Ovary (tissue), 9 donors: ENCODE data around the gene GPR151. TPM values are rescaled to one million over a fixed set of nuclear protein-coding genes. Genes with fewer than 3 reads are reported as not detected.

Experiments used
- DNase-seq, 5 donors: peaks; one replicate each; pipeline ENCODE4 v3.0.0-alpha.2; 2019 to 2020
- H3K27ac ChIP-seq, 2 donors: fragments of 200-600 bp; one replicate each; pipeline versions ENCODE4 v1.5.1 to v1.8.0; 2019 to 2022
- H3K27me3 ChIP-seq: fragments of 200-600 bp; one replicate; pipeline ENCODE4 v1.8.0; 2022
- H3K36me3 ChIP-seq: fragments of 200-600 bp; sonication (generic); one replicate; pipeline ENCODE4 v1.5.1; 2019
- H3K4me1 ChIP-seq: one replicate; pipeline ENCODE4 v1.8.1; 2013; ENCODE audit warnings: mild to moderate bottlenecking, moderate library complexity; ENCODE audit not compliant: insufficient read depth
- H3K4me3 ChIP-seq: fragments of 200-600 bp; sonication (generic); one replicate; pipeline ENCODE4 v1.5.1; 2017
- H3K9me3 ChIP-seq, 2 donors: fragments of 200-600 bp in 1 of 2; sonication (generic) in 1 of 2; one replicate each; pipeline versions ENCODE4 v1.5.1 to v1.8.1; 2013 to 2019; ENCODE audit warnings: mild to moderate bottlenecking in 1 of 2, moderate library complexity in 1 of 2
- CTCF ChIP-seq, 3 donors: fragments of 450-650 bp in 2 of 3; fragments of 200-600 bp in 1 of 3; IDR thresholded peaks; one replicate each; pipeline versions ENCODE4 v1.5.1 to v1.8.0; 2016 to 2022; ENCODE audit warnings: antibody characterized with exemption in 3 of 3, mild to moderate bottlenecking in 1 of 3
- EP300 ChIP-seq: sonication (generic); formaldehyde crosslinking; IDR thresholded peaks from one replicate; pipeline ENCODE4 v1.6.1; 2017; ENCODE audit warnings: antibody characterized with exemption
- POLR2A ChIP-seq: fragments of 450-650 bp; IDR thresholded peaks from one replicate; pipeline ENCODE4 v1.6.1; 2017; ENCODE audit warnings: antibody characterized with exemption, mild to moderate bottlenecking, moderate library complexity
- WGBS, 3 donors: extraction: QIAGEN DNeasy Blood & Tissue Kit in 1 of 3; methylation state at CpG; one replicate each; pipeline versions ENCODE4 v1.1.5 to v1.1.7; 2013 to 2017; 5-methylcytosine and 5-hydroxymethylcytosine counted together
- intact Hi-C, 4 donors: fragments of 100-400 bp; cut with DNase I; formaldehyde crosslinking; loops; one replicate each; pipeline versions ENCODE4 v1.11.0 to v1.15.1; 2022 to 2023
- polyA plus RNA-seq, 2 donors: library from polyadenylated mRNA; stranded (reverse); fragments of 200-250 nt in 1 of 2; fragments of 350-450 nt in 1 of 2; fragmentation: Illumina TruSeq in 1 of 2; extraction: RNeasy Lipid Tissue Mini Kit (QIAGEN cat#74804) in 1 of 2; gene quantifications; one replicate each; pipeline ENCODE4 v1.2.3, GENCODE V29; 2013 to 2014
- total RNA-seq, 7 donors: library from RNA; depleted of rRNA in 2 of 7; stranded (reverse); fragments of >200 nt in 2 of 7; fragmentation: NEBNext Ultra II Directional in 3 of 7; extraction: Animal tissue kit (Norgen Biotek cat#: 25700) in 3 of 7; gene quantifications; one replicate each; pipeline versions ENCODE4 v1.1.0 to v1.2.4, GENCODE V29; 2016 to 2023
- donor health status: DM: no; HTN: no; CAD: no; lungs with moderate emphysema.
- donor health status: DM: no; HTN: no; CAD: no.
- donor health status: Bipolar disorder and iron deficiency.
- donor health status: DM: yes; HTN: yes; CAD: no.
- donor health status: DM: no; HTN: no; CAD: no.
- donor health status: DM: yes; HTN: yes; CAD: no.

The GPR151 gene
- total and polyA plus RNA-seq, 9 donors = not detected

- DNase-seq = no peak
- no peaks in the 10 kb centered on the region for H3K27me3 ChIP-seq
- TF ChIP-seq EP300 = no peak
- TF ChIP-seq POLR2A = no peak
- TF ChIP-seq CTCF (IDR thresholded peaks at IDR 0.05) = no peak
- no peak overlapping the region for H3K4me3 ChIP-seq
- H3K4me1 ChIP-seq = no peaks in the 10 kb centered on the region
- no peaks in the 10 kb centered on the region for H3K9me3 ChIP-seq
- H3K27ac ChIP-seq = no peak overlapping the region
- H3K36me3 ChIP-seq = no peaks in the 10 kb centered on the region
- intact Hi-C loops = no loop called here
Observed at GRCh38 chr5:146484714-146485391, 31.1 kb downstream of the GPR151 start.

GRCh38 chr5:146482775-146483174 is 33.2 kb downstream of the GPR151 start:
- TF ChIP-seq EP300 (no peak), CTCF (IDR thresholded peaks at IDR 0.05) (no peak), POLR2A (no peak)
- Histone ChIP-seq H3K36me3 (no peaks in the 10 kb centered on the region), H3K4me3 (no peak overlapping the region), H3K9me3 (no peaks in the 10 kb centered on the region), H3K4me1 (no peaks in the 10 kb centered on the region), H3K27me3 (no peaks in the 10 kb centered on the region), H3K27ac (no peak overlapping the region)
- no peak for DNase-seq
- intact Hi-C loops = no loop called here
- WGBS, 3 donors = 89 to 95% (median 92%) methylated on average over 2 of the region's 2 CpGs

GRCh38 chr5:146475906-146476305 is 40.1 kb downstream of the GPR151 start:
- H3K9me3 ChIP-seq = no peaks in the 10 kb centered on the region
- H3K36me3 ChIP-seq = no peaks in the 10 kb centered on the region
- H3K27me3 ChIP-seq = no peaks in the 10 kb centered on the region
- H3K27ac ChIP-seq = no peak overlapping the region
- TF ChIP-seq EP300 = no peak
- no peak for TF ChIP-seq CTCF (IDR thresholded peaks at IDR 0.05)
- TF ChIP-seq POLR2A = no peak
- intact Hi-C loops = no loop called here
- H3K4me1 ChIP-seq = no peaks in the 10 kb centered on the region
- H3K4me3 ChIP-seq = no peak overlapping the region
- WGBS, 3 donors = 36 to 59% (median 43%) methylated on average over 1 of the region's 1 CpG
- DNase-seq = no peak

- TF ChIP-seq CTCF (IDR thresholded peaks at IDR 0.05) (no peak), POLR2A (no peak), EP300 (no peak)
- no peaks in the 10 kb centered on the region for H3K27me3 ChIP-seq
- 75 to 85% (median 84%) methylated on average over 4 of the region's 4 CpGs for WGBS, 3 donors
- DNase-seq = no peak
- no peaks in the 10 kb centered on the region for H3K9me3 ChIP-seq
- H3K27ac ChIP-seq = no peak overlapping the region
- intact Hi-C loops = no loop called here
- no peaks in the 10 kb centered on the region for H3K4me1 ChIP-seq
- no peaks in the 10 kb centered on the region for H3K36me3 ChIP-seq
- no peak overlapping the region for H3K4me3 ChIP-seq
Observed at GRCh38 chr5:146475190-146475780, 40.7 kb downstream of the GPR151 start.
